Measurements from ENCODE around the gene PRR5. TPM values are rescaled to one million over a fixed set of nuclear protein-coding genes. Genes with fewer than 3 reads are reported as not detected.

The PRR5 gene
- total RNA-seq, 1 experiment from 2014 or later = 26.9 TPM

- H3K9ac ChIP-seq (ENCODE audit: low read length) = no peak overlapping the region
- H3K9me2 ChIP-seq (ENCODE audit: insufficient read depth) = no peaks in the 10 kb centered on the region
- H4K20me1 ChIP-seq (ENCODE audit: insufficient read depth) = peaks cover 8% of the 10 kb centered on the region; the same call in 1 of the 2 replicates
- H3K9me3 ChIP-seq (ENCODE audit: control insufficient read depth in 1 of 2, insufficient read depth in 1 of 2, low read depth in 1 of 2, low read length in 2 of 2) = no peaks in the 10 kb centered on the region
- intact Hi-C loops (cut with micrococcal nuclease) = no loop called here
- H3K36me3 ChIP-seq (ENCODE audit: control insufficient read depth in 1 of 2, insufficient read depth in 2 of 2, low read length in 2 of 2) = peaks cover 0 to 4% of the 10 kb centered on the region in 2 experiments; a peak in 2 of 4 replicates
- ATAC-seq = no peak
- TF ChIP-seq JUND (IDR thresholded peaks at IDR 0.05) (no peak), POLR2AphosphoS5 (IDR thresholded peaks at IDR 0.05; ENCODE audit: low read depth, low read length) (no peak), RAD21 (IDR thresholded peaks at IDR 0.05; ENCODE audit: low read depth) (no peak), CBX3 (IDR thresholded peaks at IDR 0.05; ENCODE audit: low read depth) (no peak), CTCF (IDR thresholded peaks at IDR 0.05 in 2 of 3, conservative IDR thresholded peaks at IDR 0.05 in 1 of 3; ENCODE audit: borderline replicate concordance in 1 of 3, insufficient read depth in 1 of 3, low read depth in 2 of 3, low read length in 2 of 3) (no peak), TCF7L2 (IDR thresholded peaks at IDR 0.05; ENCODE audit: borderline replicate concordance, extremely low read depth, insufficient read depth, insufficient read length) (no peak), CEBPB (IDR thresholded peaks at IDR 0.05; ENCODE audit: low read depth) (no peak), EZH2 (IDR thresholded peaks at IDR 0.05) (no peak), POLR2A (IDR thresholded peaks at IDR 0.05; ENCODE audit: borderline replicate concordance, extremely low read depth, insufficient read depth, insufficient read length) (no peak), SRF (IDR thresholded peaks at IDR 0.05; ENCODE audit: low read depth) (no peak), EGR1 (IDR thresholded peaks at IDR 0.05; ENCODE audit: low read depth) (no peak), YY1 (IDR thresholded peaks at IDR 0.05; ENCODE audit: extremely low read depth, insufficient replicate concordance, low read depth, low read length) (no peak), ATF3 (IDR thresholded peaks at IDR 0.05) (no peak), ZFX (IDR thresholded peaks at IDR 0.05) (no peak), ELF1 (IDR thresholded peaks at IDR 0.05; ENCODE audit: borderline replicate concordance, low read depth) (no peak)
- BruUV-seq (replicated peaks) = no TSS peak
- POLR2A ChIA-PET = no interaction called here
- no peak overlapping the region for H3K27ac ChIP-seq (ENCODE audit: low read depth, low read length)
- RAD21 ChIA-PET (ENCODE audit: low non-redundant PET in 1 of 2, low total read pairs in 2 of 2, uncharacterized antibody in 2 of 2, unreplicated experiment in 2 of 2) = no interaction called here
- peaks cover 90% of the 10 kb centered on the region for H3K79me2 ChIP-seq (ENCODE audit: insufficient read depth, low read length)
- no peak overlapping the region for H3K4me3 ChIP-seq (replicated peaks in 1 of 2; ENCODE audit: low read depth in 1 of 2, low read length in 2 of 2)
- H3K4me1 ChIP-seq (ENCODE audit: control insufficient read depth in 1 of 2, insufficient read depth in 2 of 2, low read length in 2 of 2) = no peaks in the 10 kb centered on the region; a peak in 1 of 4 replicates
- CTCF ChIA-PET = no interaction called here
- DNase-seq (ENCODE audit: low read depth, low spot score) = no peak
- no peak overlapping the region for H2AFZ ChIP-seq (ENCODE audit: low read depth, low read length, poor library complexity, severe bottlenecking)
- H3K27me3 ChIP-seq (ENCODE audit: insufficient read depth, low read length) = no peaks in the 10 kb centered on the region
- H3K4me2 ChIP-seq (ENCODE audit: low read length) = no peak overlapping the region
These were observed 62.4 kb downstream of the PRR5 start for GRCh38 chr22:44764373-44764772.
